Hematopoietic multipotent progenitor cell treated with erythropoietin and hydrocortisone succinate and interleukin-3 and kit ligand, for 8 days (in vitro differentiated cells): ENCODE results near the gene AURKB.
A peak's percentile ranks its signal among the peaks of the same experiment; 100 is the strongest.
"Not testable (repeated sequence)": the region's sequence is repeated elsewhere in the genome, so short reads cannot be mapped to it uniquely, and the experiment has no call there.

Source experiments
- DNase-seq: peaks from one replicate; pipeline ENCODE4 v3.0.0-alpha.2; 2015

Gene AURKB

DNA sequence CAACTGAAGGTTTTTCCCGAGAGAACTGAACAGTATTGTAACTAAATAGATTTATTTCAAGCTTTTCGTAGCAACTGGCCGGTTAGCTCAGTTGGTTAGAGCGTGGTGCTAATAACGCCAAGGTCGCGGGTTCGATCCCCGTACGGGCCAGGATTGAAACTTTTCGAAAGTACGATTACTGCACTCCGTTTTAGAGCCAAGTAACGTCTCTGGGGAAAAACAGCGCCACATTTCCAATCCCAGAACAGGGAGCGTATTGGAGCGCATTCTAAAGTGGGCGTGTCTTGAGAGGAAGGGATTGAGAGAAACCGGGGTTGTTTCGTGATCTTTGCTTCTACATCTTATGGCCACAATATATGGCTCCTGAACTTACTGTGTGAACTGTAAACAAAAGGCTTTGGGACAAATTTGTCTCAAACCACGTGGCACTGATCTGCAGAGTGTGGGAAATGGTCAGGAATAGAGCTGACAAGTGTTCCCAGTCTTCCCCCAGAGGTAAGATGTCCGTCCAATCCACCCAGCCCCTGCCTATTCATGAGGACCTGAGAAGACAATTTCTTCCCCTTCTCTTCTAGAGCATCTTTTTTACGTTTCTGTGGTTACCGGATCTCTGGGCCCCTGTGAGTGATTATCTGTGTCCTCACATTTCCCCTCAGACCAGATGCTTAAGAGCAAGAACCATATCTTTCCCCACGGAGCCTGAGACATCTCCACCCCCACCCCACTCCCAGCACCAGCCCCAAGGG, 22.7 kb downstream of the AURKB start:
- peak; percentile 100 for DNase-seq

DNA sequence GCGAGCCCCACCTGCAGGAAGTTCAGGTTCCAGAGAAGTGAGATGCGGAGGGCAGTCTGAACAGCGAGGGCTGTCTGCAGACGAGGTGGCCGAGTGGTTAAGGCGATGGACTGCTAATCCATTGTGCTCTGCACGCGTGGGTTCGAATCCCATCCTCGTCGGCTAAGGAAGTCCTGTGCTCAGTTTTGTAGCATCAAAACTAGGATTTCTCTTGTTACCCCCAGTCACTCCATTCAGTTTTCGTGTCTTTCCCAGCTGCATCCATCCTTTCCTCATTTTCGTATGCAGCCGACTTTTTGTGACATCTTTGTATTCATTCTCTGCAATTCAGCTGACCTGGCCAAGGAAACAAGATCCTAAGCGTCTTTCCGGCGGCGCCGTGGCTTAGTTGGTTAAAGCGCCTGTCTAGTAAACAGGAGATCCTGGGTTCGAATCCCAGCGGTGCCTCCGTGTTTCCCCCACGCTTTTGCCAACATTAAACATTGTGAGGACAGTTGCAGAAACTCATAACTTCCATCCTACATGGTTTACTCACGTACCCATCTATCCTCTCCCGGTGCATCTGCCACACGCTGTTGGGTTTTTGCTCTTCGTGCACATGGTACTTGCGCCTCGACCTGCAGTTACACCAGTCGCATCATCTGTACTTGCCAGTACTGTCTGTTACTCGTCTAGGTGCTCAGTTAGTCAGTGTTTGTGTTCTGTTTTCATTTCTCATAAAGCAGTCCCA, 23.4 kb downstream of the AURKB start:
- DNase-seq: peak; percentile 96

- no peak for DNase-seq
These were observed 24.0 kb downstream of the AURKB start for GRCh38 chr17:8186446-8186786.

- peak; percentile 83 for DNase-seq
These were observed 24.6 kb downstream of the AURKB start for GRCh38 chr17:8185582-8186445.

- no peak for DNase-seq
These were observed 33.2 kb downstream of the AURKB start for GRCh38 chr17:8176998-8177731.

DNA sequence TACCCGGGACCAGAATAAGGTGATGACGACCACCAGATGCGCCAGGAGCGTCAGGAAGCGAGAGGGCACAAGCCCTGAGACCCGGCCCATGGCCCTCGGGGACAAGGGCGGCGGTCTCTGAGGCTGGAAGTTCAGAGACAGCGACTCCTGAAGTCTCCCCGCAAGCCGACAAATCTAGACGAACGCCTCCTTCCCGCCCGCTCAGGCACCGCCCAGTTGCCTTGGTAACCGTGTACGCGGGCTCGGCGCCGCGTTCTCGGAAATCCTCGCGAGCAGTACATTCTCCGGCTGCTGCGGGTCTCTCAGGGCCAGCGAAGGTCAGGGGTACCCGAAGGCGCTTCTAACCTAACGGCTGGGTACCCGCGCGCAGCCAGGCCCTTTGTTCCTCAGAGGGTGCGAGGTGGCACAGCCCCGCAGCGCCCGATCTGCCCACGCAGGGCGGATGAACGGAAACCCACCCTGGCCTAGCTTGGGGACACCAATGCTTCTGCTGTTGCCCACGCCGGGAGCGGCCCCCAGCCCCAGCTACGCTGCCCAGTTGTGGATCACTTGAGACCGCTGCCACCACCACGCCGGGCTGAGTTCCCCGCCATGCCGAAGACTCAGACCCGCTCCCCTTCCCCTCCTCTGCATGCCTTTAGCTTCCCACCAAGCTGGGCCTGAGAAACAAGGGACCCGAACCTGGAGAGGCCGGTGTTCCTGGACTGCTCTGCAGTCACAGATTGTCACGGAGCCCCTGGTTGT, 34.0 kb downstream of the AURKB start, which contains the start of gene TMEM107:
TSS of gene TMEM107 (minus strand) at position 184 of the 744 bp plus-strand sequence. CDS start at position 90, 94 bp downstream.
- peak; percentile 89 for DNase-seq

- no peak for DNase-seq
These were observed 34.6 kb downstream of the AURKB start for GRCh38 chr17:8175795-8176196.

GRCh38 chr17:8173871-8174322, 36.5 kb downstream of the AURKB start:
- no peak for DNase-seq

DNA sequence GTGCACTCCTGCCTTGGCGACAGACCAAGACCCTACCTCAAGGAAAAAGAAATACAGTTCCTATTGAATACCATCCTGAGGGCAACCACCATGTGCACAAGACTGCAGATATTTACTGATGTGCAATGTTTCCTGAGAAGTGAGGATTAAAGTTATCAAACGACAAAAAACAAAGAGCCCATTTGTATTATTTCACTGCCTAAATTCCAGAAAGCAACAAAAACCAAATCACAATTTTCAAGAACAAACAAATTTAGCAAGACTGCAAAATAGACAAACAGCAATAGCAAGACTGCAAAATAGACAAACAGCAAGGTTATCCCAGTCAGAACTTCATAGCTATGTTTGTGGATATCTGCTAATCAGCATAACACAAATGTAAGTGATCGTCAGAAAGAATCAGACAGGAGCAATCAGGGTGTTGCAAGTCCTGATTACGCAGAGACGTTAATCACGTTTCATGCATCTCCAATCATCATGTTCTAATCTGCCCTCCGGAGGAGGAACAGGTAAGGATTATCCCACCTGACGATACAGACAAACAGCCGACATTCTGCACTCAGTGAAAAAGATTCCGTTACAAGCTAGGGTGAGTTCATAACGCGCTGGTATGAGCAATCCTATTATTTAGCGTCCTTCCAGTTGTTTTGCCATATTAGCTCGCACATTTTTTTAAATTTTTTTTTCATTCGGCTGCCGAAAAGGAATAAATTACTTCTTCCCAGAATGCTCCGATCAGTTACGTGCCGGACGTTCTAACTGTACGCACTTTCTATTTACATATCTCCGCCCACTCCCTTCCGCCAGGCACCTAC, 37.1 kb downstream of the AURKB start:
- peak; percentile 98 for DNase-seq

- not testable (repeated sequence) for DNase-seq
These were observed 40.2 kb downstream of the AURKB start for GRCh38 chr17:8170186-8170585.

DNA sequence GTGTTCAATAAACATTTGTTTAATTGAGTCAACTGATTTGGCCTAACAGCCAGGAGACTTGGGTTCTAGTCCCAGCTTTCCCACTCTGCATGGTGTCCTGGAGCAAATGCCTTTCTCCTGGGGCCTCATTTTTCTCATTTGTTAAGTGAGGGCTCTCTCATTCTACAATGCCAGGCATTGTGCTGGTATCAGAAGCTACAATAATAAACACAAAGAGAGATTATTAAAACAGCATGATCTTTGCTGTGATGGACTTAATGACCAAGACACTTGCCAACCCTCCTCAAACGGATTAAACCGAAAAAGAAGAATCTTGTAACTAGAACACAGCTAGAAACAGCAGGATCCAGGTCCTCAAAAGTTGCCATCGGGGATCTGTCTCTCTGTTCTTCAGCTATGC, 42.8 kb downstream of the AURKB start:
- no peak for DNase-seq

DNA sequence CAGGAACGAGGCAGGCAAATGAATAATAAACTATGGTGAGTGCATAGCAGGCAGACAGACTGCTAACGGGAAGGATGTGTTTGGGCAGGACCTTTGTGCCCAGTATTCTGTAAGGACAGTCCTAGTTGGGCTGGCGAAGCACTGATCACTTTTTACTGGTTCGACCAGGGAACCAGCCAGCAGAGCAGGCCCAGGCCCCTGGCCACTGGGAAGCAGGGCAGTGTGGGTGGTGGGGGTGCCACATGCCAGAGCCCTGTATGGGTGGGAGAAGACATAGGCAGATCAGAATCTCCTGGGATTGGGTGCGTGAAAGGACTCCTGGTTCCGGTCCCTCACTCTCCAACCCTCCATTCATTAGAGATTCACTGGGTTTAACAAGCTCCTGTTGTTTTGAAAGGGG, 43.6 kb downstream of the AURKB start:
- DNase-seq: no peak

DNA sequence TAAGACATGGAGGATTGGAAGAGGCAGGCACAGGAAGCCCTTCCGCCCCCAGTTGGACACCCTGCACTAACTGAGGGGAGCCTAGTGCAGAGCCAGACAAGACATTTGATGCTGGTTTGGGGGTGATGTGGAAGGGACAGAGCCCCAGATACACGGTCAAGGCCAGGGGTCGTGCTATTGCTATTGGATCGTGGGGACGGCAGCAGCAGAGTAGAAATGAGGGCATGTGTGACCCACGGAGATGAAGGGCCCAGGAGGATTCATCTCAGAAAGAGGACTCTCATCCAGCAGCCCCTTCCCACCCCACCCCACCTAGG, 45.6 kb downstream of the AURKB start:
- no peak for DNase-seq

DNA sequence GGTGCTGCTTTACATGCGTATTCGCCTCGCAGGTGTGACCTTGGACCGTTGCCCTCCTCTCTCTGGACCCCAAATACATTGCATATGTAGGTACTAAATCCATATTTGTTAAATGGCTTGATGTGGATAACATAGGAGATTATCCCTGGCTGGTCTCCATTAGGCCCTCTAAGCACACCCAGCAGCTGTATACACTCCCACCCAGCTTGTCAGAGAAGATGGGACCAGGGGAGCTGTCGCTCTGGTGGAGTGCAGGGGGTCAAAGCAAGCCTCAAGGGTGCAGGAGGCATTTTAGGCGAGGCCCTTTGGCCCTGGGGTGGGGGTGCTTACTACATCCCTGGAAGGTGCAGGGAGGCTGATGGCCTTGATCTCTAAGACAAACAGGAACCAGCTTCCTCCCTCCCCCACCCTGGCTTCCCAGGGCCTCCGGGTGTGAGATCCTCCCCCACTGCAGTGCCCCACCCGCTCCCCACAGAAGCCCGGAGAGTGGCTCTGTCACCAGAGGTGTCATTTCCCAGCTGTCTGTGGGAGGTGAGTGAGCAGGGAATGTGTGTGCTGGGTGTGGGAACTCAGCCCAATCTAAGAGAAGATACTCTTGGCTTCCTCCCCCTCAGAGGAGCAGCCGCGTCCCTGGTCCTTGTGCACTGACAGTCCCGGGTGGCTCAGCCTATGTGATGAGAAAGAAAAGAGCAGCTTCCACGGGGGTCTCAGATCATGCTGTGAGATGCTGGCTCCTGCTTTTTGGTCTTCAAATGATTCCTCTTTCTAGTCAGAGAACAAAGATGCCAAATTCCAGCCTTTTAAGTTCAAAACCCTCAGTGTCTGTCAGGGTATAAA, 46.2 kb downstream of the AURKB start:
- peak; percentile 78 for DNase-seq

GRCh38 chr17:8162997-8163977, 47.1 kb downstream of the AURKB start:
- DNase-seq: no peak

DNA sequence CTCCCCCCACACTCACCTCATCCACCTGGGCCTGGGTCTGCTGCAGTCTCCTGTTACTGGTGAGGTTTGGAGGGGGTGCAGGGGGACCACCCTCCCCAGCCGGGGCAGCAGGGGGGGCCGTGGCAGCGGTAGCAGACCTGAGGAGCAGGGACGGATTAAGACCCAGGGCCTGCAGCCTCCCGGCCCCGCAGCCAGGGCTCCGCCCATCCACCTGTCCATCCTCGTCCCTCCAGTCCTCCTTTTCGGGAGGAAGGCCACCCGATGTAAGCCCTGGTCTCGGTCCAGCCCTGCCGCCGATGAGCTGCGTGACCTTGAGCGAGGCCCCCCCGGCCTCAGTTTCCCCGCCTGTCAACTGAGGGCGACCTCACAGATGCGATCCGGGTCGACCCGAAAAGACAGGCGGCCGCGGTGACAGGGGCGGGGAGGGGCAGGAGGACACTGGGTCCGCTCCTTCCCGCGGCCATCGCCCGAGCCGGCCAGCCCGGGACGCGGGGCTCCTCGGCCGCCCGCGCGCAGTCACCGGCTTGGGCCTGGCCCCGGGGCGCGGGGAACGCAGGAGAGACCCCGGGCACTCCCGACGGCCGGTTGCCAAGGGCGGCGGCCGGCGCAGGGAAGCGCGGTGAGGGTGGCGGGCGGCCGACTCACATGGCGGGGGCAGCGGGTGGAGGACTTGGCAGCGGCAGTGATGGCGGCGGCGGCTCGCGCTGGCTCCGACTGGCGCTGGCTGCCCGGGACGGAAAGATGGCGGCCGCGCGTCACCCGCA, 48.0 kb downstream of the AURKB start, which contains the start of gene VAMP2:
TSS of gene VAMP2 (minus strand) at position 716 of the 764 bp plus-strand sequence. CDS start at position 647, 69 bp downstream.
- peak; percentile 63 for DNase-seq

- DNase-seq: no peak
These were observed 48.8 kb downstream of the AURKB start for GRCh38 chr17:8161289-8162232.
